Fibroblast of lung (primary cell): ENCODE data around the gene ZNF76. TPM values are rescaled to one million over a fixed set of nuclear protein-coding genes. Genes with fewer than 3 reads are reported as not detected.

Experiments used
- DNase-seq, 2 donors: peaks; one replicate each; pipeline versions ENCODE4 v3.0.0 to v3.0.0-alpha.2; 2010; ENCODE audit warnings: low read depth in 2 of 2
- H2AFZ ChIP-seq: 2 replicates; pipeline ENCODE4 v1.5.1; 2012; ENCODE audit warnings: low read length, control low read depth, inconsistent platforms
- H3K27ac ChIP-seq: 2 replicates; pipeline ENCODE4 v1.5.1; 2011; ENCODE audit warnings: low read length, control low read depth; ENCODE audit not compliant: insufficient read depth
- H3K27me3 ChIP-seq: 2 replicates; pipeline ENCODE4 v1.5.1; 2011; ENCODE audit warnings: mild to moderate bottlenecking, low read length; ENCODE audit not compliant: control insufficient read depth, insufficient read depth
- H3K36me3 ChIP-seq: 2 replicates; pipeline ENCODE4 v1.5.1; 2011; ENCODE audit warnings: low read length; ENCODE audit not compliant: control insufficient read depth, insufficient read depth
- H3K4me1 ChIP-seq: 2 replicates; pipeline ENCODE4 v1.5.1; 2011; ENCODE audit warnings: low read length; ENCODE audit not compliant: control insufficient read depth, insufficient read depth; ENCODE audit errors: extremely low read depth
- H3K4me2 ChIP-seq: 2 replicates; pipeline ENCODE4 v1.5.1; 2011; ENCODE audit warnings: low read length, control low read depth; ENCODE audit not compliant: insufficient read depth; ENCODE audit errors: extremely low read depth
- H3K4me3 ChIP-seq, 4 experiments: fragments of 200-600 bp in 1 of 4; sonication (generic) in 1 of 4; replicated peaks in 1 of 4; 2 replicates each; pipeline ENCODE4 v1.5.1; 2011 to 2016; ENCODE audit warnings: low read length in 4 of 4, low read depth in 3 of 4, mild to moderate bottlenecking in 3 of 4, control low read depth in 2 of 4, inconsistent platforms in 1 of 4, mixed read lengths in 1 of 4; ENCODE audit not compliant: insufficient read depth in 1 of 4; ENCODE audit errors: control extremely low read depth in 1 of 4
- H3K79me2 ChIP-seq: 2 replicates; pipeline ENCODE4 v1.5.1; 2012; ENCODE audit warnings: mild to moderate bottlenecking, low read length, inconsistent platforms; ENCODE audit not compliant: control insufficient read depth, insufficient read depth
- H3K9ac ChIP-seq: 2 replicates; pipeline ENCODE4 v1.5.1; 2011; ENCODE audit warnings: mild to moderate bottlenecking, low read length, control low read depth; ENCODE audit not compliant: insufficient read depth
- H3K9me3 ChIP-seq: 2 replicates; pipeline ENCODE4 v1.5.1; 2012; ENCODE audit warnings: low read depth, low read length; ENCODE audit not compliant: control insufficient read depth, insufficient read depth
- H4K20me1 ChIP-seq: 2 replicates; pipeline ENCODE4 v1.5.1; 2011; ENCODE audit warnings: low read length; ENCODE audit not compliant: control insufficient read depth, insufficient read depth; ENCODE audit errors: extremely low read depth
- EZH2 ChIP-seq: IDR thresholded peaks from 2 replicates; pipeline ENCODE4 v1.5.1; 2012; ENCODE audit warnings: low read length, control low read depth, mild to moderate bottlenecking; ENCODE audit errors: missing control alignments
- polyA plus RNA-seq, 2 donors: library from polyadenylated mRNA; depleted of rRNA in 1 of 2; stranded (reverse) in 1 of 2; unstranded in 1 of 2; fragments of >200 nt; gene quantifications; 2 replicates each; pipeline ENCODE4 v1.2.1, GENCODE V29; 2011 to 2012; ENCODE audit warnings: missing spikeins in 1 of 2
- total RNA-seq: library from RNA; depleted of rRNA; stranded (reverse); fragments of >200 nt; gene quantifications from 2 replicates; pipeline ENCODE4 v1.2.1, GENCODE V29; 2014
- TF ChIP-seq, protein P1 (sequence below), 2 donors: IDR thresholded peaks in 1 of 2; conservative IDR thresholded peaks in 1 of 2; 1 replicate in 1 of 2; 2 replicates in 1 of 2; pipeline ENCODE4 v1.5.1; 2011 to 2012; ENCODE audit warnings: low read length in 2 of 2, control low read depth in 1 of 2, inconsistent platforms in 1 of 2, low read depth in 1 of 2, mild to moderate bottlenecking in 1 of 2

ZNF76 gene
- total and polyA plus RNA-seq, 2 donors (not counting 1 experiment from before 2014, with no cell fraction given): 9.6 to 19.5 TPM

DNA sequence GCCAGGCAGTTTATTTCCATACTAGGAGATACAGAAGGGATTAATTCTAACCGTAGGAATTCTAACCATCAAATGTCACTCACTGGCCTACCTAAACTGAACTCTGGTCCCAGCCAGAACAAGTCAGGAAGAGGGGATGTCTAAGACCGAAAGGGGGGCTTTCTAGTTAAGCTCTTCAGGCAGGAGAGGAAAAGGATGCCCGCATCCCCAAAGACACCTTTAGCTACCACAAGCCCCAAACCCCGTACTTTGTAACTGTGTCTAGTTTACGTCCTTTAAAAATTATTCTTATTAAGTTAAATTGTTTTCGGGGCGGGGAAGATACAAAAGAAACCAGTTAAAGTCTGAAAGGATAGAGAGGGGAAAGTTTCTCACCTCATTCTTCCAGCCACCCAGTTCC lies 1.2 kb upstream of the ZNF76 start:
- peak overlapping the region; percentile 83 for H3K4me2 ChIP-seq
- peaks cover 11% of the 10 kb centered on the region for H3K79me2 ChIP-seq
- no peak for DNase-seq
- H3K4me3 ChIP-seq: peak overlapping the region; percentile 79 to 93 (median 84)
- no peaks in the 10 kb centered on the region for H3K36me3 ChIP-seq
- H3K27ac ChIP-seq: peak overlapping the region; percentile 99
- no peaks in the 10 kb centered on the region for H3K27me3 ChIP-seq
- no peaks in the 10 kb centered on the region for H3K9me3 ChIP-seq
- peak overlapping the region; percentile 96 for H3K9ac ChIP-seq
- H3K4me1 ChIP-seq: no peaks in the 10 kb centered on the region
- no peak overlapping the region for H2AFZ ChIP-seq
- no peaks in the 10 kb centered on the region for H4K20me1 ChIP-seq
- TF ChIP-seq, protein P1, sequence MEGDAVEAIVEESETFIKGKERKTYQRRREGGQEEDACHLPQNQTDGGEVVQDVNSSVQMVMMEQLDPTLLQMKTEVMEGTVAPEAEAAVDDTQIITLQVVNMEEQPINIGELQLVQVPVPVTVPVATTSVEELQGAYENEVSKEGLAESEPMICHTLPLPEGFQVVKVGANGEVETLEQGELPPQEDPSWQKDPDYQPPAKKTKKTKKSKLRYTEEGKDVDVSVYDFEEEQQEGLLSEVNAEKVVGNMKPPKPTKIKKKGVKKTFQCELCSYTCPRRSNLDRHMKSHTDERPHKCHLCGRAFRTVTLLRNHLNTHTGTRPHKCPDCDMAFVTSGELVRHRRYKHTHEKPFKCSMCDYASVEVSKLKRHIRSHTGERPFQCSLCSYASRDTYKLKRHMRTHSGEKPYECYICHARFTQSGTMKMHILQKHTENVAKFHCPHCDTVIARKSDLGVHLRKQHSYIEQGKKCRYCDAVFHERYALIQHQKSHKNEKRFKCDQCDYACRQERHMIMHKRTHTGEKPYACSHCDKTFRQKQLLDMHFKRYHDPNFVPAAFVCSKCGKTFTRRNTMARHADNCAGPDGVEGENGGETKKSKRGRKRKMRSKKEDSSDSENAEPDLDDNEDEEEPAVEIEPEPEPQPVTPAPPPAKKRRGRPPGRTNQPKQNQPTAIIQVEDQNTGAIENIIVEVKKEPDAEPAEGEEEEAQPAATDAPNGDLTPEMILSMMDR (conservative IDR thresholded peaks at IDR 0.05 in 1 of 2, IDR thresholded peaks at IDR 0.05 in 1 of 2; ENCODE audit: low read depth in 1 of 2, low read length in 2 of 2): no peak
- no peak for TF ChIP-seq EZH2

DNA sequence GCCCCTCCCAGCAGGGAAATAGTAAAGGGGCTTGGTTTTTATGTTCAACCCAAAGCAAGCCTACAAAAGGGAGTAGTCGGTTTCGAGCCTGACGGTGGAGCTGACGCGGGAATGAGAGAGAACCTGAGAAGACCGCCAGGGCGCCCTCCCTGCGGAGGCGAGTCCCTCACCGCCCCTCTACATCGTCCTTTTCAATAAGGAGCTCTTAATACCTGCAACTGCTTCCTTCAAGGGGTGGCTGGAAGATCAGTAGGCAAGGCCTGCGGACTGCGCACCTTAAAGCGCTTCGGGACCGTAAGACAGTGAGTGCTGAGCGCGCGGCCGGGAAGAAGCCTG lies 709 bp upstream of the ZNF76 start:
- Histone ChIP-seq H3K36me3 (no peaks in the 10 kb centered on the region), H3K27me3 (no peaks in the 10 kb centered on the region), H3K9ac (peak overlapping the region; percentile 96), H3K9me3 (no peaks in the 10 kb centered on the region), H4K20me1 (no peaks in the 10 kb centered on the region), H3K79me2 (peaks cover 10% of the 10 kb centered on the region), H2AFZ (peak overlapping the region; percentile 75), H3K4me2 (peak overlapping the region; percentile 83), H3K4me3 (peak overlapping the region; percentile 79 to 93 (median 84)), H3K27ac (peak overlapping the region; percentile 99), H3K4me1 (no peaks in the 10 kb centered on the region)
- TF ChIP-seq, protein P1 (conservative IDR thresholded peaks at IDR 0.05 in 1 of 2, IDR thresholded peaks at IDR 0.05 in 1 of 2; ENCODE audit: low read depth in 1 of 2, low read length in 2 of 2): no peak
- TF ChIP-seq EZH2: no peak
- DNase-seq: peak; percentile 60 to 66

DNA sequence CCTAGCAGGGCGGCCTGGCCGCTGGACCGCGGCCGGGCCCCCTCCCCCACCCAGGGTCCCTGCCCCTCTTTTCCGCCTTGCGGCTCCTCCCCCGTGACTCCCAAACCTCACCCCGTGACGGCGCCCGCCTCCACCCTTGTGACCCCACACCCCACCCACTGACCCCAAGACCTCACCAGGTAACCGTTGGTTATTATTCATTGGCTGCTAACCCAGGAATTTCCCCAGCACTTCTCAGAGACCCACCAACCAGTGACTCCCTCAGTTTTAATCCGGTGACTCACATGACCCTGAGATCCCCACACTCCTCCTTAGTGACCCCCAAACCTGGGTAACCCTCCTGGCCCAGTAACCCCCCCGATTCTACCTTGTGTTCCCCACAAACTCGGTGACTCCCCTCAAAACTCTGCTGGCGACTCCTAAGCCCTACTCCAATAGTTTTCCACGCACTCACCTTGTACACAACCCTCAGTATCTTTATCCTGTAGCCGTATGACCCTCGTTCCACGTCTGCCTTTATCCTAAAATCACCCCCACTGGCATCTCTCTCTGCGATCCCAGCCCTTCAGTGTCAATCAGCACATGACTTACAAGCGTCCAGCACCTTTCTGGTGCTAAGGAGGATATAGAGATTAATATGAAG lies 534 bp downstream of the ZNF76 start:
- Histone ChIP-seq H3K36me3 (no peaks in the 10 kb centered on the region), H2AFZ (peak overlapping the region; percentile 45), H3K9me3 (no peaks in the 10 kb centered on the region), H3K79me2 (peaks cover 9% of the 10 kb centered on the region), H3K27ac (peak overlapping the region; percentile 99), H4K20me1 (no peaks in the 10 kb centered on the region), H3K4me2 (peak overlapping the region; percentile 86), H3K4me3 (peak overlapping the region; percentile 73 to 89 (median 81)), H3K27me3 (no peaks in the 10 kb centered on the region), H3K9ac (peak overlapping the region; percentile 96), H3K4me1 (no peaks in the 10 kb centered on the region)
- DNase-seq: peak; percentile 25 to 51
- TF ChIP-seq EZH2: no peak
